ENCODE data around the gene TMEM171.

The TMEM171 gene

GRCh38 chr5:73114044-73114688 is 6.2 kb upstream of the TMEM171 start:
- no peak overlapping the region for H3K4me2 ChIP-seq (ENCODE audit: low read depth, low read length, poor library complexity, severe bottlenecking)
- H3K36me3 ChIP-seq (ENCODE audit: insufficient read depth, low read length): no peaks in the 10 kb centered on the region
- no peak for TF ChIP-seq CTCF (conservative IDR thresholded peaks at IDR 0.05; ENCODE audit: low read length)
- no peak for TF ChIP-seq EZH2phosphoT487 (IDR thresholded peaks at IDR 0.05; ENCODE audit: borderline replicate concordance)
- H4K20me1 ChIP-seq (ENCODE audit: insufficient read depth, low read length, poor library complexity, severe bottlenecking): no peaks in the 10 kb centered on the region
- H3K79me2 ChIP-seq (ENCODE audit: insufficient read depth, low read length): no peaks in the 10 kb centered on the region
- no peak overlapping the region for H2AFZ ChIP-seq (ENCODE audit: low read length)
- no peaks in the 10 kb centered on the region for H3K9me2 ChIP-seq (replicated peaks; ENCODE audit: low read depth, low read length)
- no peak overlapping the region for H3K9ac ChIP-seq (ENCODE audit: low read depth, low read length, poor library complexity, severe bottlenecking)
- H3K27me3 ChIP-seq (ENCODE audit: insufficient read depth, low read length, poor library complexity, severe bottlenecking): peaks cover 13% of the 10 kb centered on the region
- H3K4me3 ChIP-seq (ENCODE audit: low read length, poor library complexity, severe bottlenecking): no peak overlapping the region
- H3K9me3 ChIP-seq (ENCODE audit: insufficient read depth, low read depth, low read length): no peaks in the 10 kb centered on the region
- no peaks in the 10 kb centered on the region for H3F3A ChIP-seq (ENCODE audit: low read depth)
- H3K4me1 ChIP-seq (ENCODE audit: insufficient read depth, low read length, poor library complexity, severe bottlenecking): no peaks in the 10 kb centered on the region

- H3K4me3 ChIP-seq (ENCODE audit: low read length, poor library complexity, severe bottlenecking): no peak overlapping the region
- no peak overlapping the region for H3K4me2 ChIP-seq (ENCODE audit: low read depth, low read length, poor library complexity, severe bottlenecking)
- H3K27me3 ChIP-seq (ENCODE audit: insufficient read depth, low read length, poor library complexity, severe bottlenecking): peaks cover 13% of the 10 kb centered on the region
- H3K9ac ChIP-seq (ENCODE audit: low read depth, low read length, poor library complexity, severe bottlenecking): no peak overlapping the region
- H3K9me2 ChIP-seq (replicated peaks; ENCODE audit: low read depth, low read length): no peaks in the 10 kb centered on the region
- H3K79me2 ChIP-seq (ENCODE audit: insufficient read depth, low read length): no peaks in the 10 kb centered on the region
- no peak overlapping the region for H2AFZ ChIP-seq (ENCODE audit: low read length)
- no peaks in the 10 kb centered on the region for H4K20me1 ChIP-seq (ENCODE audit: insufficient read depth, low read length, poor library complexity, severe bottlenecking)
- H3K36me3 ChIP-seq (ENCODE audit: insufficient read depth, low read length): no peaks in the 10 kb centered on the region
- H3K4me1 ChIP-seq (ENCODE audit: insufficient read depth, low read length, poor library complexity, severe bottlenecking): no peaks in the 10 kb centered on the region
- H3F3A ChIP-seq (ENCODE audit: low read depth): no peaks in the 10 kb centered on the region
- no peaks in the 10 kb centered on the region for H3K9me3 ChIP-seq (ENCODE audit: insufficient read depth, low read depth, low read length)
- TF ChIP-seq CTCF (conservative IDR thresholded peaks at IDR 0.05; ENCODE audit: low read length) (no peak), EZH2phosphoT487 (IDR thresholded peaks at IDR 0.05; ENCODE audit: borderline replicate concordance) (no peak)
Observed at GRCh38 chr5:73115399-73116051, 4.8 kb upstream of the TMEM171 start.

- Histone ChIP-seq H3K4me2 (ENCODE audit: low read depth, low read length, poor library complexity, severe bottlenecking) (no peak overlapping the region), H3K4me1 (ENCODE audit: insufficient read depth, low read length, poor library complexity, severe bottlenecking) (no peaks in the 10 kb centered on the region), H3K4me3 (ENCODE audit: low read length, poor library complexity, severe bottlenecking) (no peak overlapping the region), H4K20me1 (ENCODE audit: insufficient read depth, low read length, poor library complexity, severe bottlenecking) (no peaks in the 10 kb centered on the region), H3K36me3 (ENCODE audit: insufficient read depth, low read length) (no peaks in the 10 kb centered on the region), H3F3A (ENCODE audit: low read depth) (no peaks in the 10 kb centered on the region), H2AFZ (ENCODE audit: low read length) (no peak overlapping the region), H3K9me3 (ENCODE audit: insufficient read depth, low read depth, low read length) (no peaks in the 10 kb centered on the region), H3K9ac (ENCODE audit: low read depth, low read length, poor library complexity, severe bottlenecking) (no peak overlapping the region), H3K79me2 (ENCODE audit: insufficient read depth, low read length) (no peaks in the 10 kb centered on the region), H3K27me3 (ENCODE audit: insufficient read depth, low read length, poor library complexity, severe bottlenecking) (peaks cover 13% of the 10 kb centered on the region), H3K9me2 (replicated peaks; ENCODE audit: low read depth, low read length) (no peaks in the 10 kb centered on the region)
- no peak for TF ChIP-seq CTCF (conservative IDR thresholded peaks at IDR 0.05; ENCODE audit: low read length)
- no peak for TF ChIP-seq EZH2phosphoT487 (IDR thresholded peaks at IDR 0.05; ENCODE audit: borderline replicate concordance)
Observed at GRCh38 chr5:73116506-73116905, 3.9 kb upstream of the TMEM171 start.
